ENCODE measurements around the gene SOST.
A peak's percentile ranks its signal among the peaks of the same experiment; 100 is the strongest.

SOST gene

GRCh38 chr17:43778337-43779144, 19.9 kb upstream of the SOST start, which contains the start of gene DUSP3:
Gene DUSP3 (minus strand): TSS chr17:43778977. CDS start chr17:43778924, 53 bp downstream.
- peaks cover 0 to 44% (median 34%) of the 10 kb centered on the region in 5 donors for H3K4me1 ChIP-seq (ENCODE audit: control insufficient read depth in 5 of 5, insufficient read depth in 5 of 5, low read length in 5 of 5)
- H3K9ac ChIP-seq (ENCODE audit: low read length in 5 of 5), result peak within 1 kb of the TSS; percentile 26 to 97 (median 93)
- H3K4me3 ChIP-seq (ENCODE audit: low read depth in 1 of 5, low read length in 5 of 5), result peak within 1 kb of the TSS; percentile 66 to 90 (median 79)
- H3K27ac ChIP-seq (ENCODE audit: low read depth, low read length), result peak within 1 kb of the TSS; percentile 99
- no peaks in the 10 kb centered on the region for H3K9me3 ChIP-seq (ENCODE audit: control insufficient read depth in 5 of 5, low read length in 5 of 5)
- H3K36me3 ChIP-seq (ENCODE audit: control insufficient read depth in 5 of 5, insufficient read depth in 5 of 5, low read length in 5 of 5), result peaks cover 0 to 30% (median 18%) of the 10 kb centered on the region in 5 donors
- H3K27me3 ChIP-seq (ENCODE audit: control insufficient read depth in 5 of 5, insufficient read depth in 4 of 5, low read length in 5 of 5), result no peaks in the 10 kb centered on the region

GRCh38 chr17:43774304-43775250, 16.0 kb upstream of the SOST start:
- no peaks in the 10 kb centered on the region for H3K9me3 ChIP-seq (ENCODE audit: control insufficient read depth in 5 of 5, low read length in 5 of 5)
- H3K27me3 ChIP-seq (ENCODE audit: control insufficient read depth in 5 of 5, insufficient read depth in 4 of 5, low read length in 5 of 5), result no peaks in the 10 kb centered on the region
- no peak overlapping the region for H3K4me3 ChIP-seq (ENCODE audit: low read depth in 1 of 5, low read length in 5 of 5)
- no peak overlapping the region for H3K27ac ChIP-seq (ENCODE audit: low read depth, low read length)
- H3K9ac ChIP-seq (ENCODE audit: low read length in 5 of 5), result no peak overlapping the region
- H3K36me3 ChIP-seq (ENCODE audit: control insufficient read depth in 5 of 5, insufficient read depth in 5 of 5, low read length in 5 of 5), result peaks cover 2 to 68% (median 49%) of the 10 kb centered on the region in 5 donors
- H3K4me1 ChIP-seq (ENCODE audit: control insufficient read depth in 5 of 5, insufficient read depth in 5 of 5, low read length in 5 of 5), result peaks cover 0 to 62% (median 38%) of the 10 kb centered on the region in 5 donors

DNA sequence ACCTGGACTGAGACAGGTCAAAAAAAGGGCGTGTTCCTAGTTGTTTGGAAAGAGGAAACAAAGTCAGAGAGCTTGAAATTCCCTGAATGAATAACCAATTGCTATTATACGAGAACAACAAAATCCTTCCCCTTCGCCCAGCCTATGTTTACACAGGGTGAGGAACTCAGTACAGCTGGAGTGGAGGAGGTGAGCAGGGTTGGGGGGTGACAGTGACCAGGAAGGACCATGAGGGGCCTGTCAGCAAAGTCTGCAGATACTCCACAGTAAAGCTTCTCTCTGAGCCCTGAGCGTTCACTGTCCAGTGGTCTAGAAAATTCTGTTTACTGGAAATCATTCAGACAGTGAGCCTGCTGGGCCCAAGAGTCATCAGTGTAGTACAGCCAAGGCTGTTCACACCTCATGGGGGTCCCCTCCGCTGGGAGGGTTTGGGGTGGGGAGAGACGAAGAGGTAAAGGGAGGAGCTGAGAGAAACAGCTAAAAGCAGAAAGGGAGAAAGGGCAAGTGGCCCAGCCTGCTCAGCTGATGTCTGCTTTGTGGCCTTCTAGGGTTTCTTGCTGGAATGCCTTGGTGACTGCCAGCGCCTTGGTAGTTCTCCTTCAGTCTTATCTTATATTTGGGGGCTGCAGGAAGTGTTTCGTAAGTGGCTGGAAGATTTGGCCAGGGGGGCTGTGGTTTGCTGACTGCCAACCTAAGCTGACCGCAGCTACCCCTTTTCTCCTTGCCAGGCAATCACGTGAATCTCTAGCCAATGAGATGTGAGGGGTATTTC, 14.5 kb upstream of the SOST start:
- Histone ChIP-seq H3K9ac (ENCODE audit: low read length in 5 of 5) (peak overlapping the region in 1 of 5 donors; percentile 19), H3K4me3 (ENCODE audit: low read depth in 1 of 5, low read length in 5 of 5) (no peak overlapping the region), H3K4me1 (ENCODE audit: control insufficient read depth in 5 of 5, insufficient read depth in 5 of 5, low read length in 5 of 5) (peaks cover 0 to 69% (median 43%) of the 10 kb centered on the region in 5 donors), H3K27me3 (ENCODE audit: control insufficient read depth in 5 of 5, insufficient read depth in 4 of 5, low read length in 5 of 5) (no peaks in the 10 kb centered on the region), H3K27ac (ENCODE audit: low read depth, low read length) (peak overlapping the region; percentile 30), H3K9me3 (ENCODE audit: control insufficient read depth in 5 of 5, low read length in 5 of 5) (no peaks in the 10 kb centered on the region), H3K36me3 (ENCODE audit: control insufficient read depth in 5 of 5, insufficient read depth in 5 of 5, low read length in 5 of 5) (peaks cover 2 to 83% (median 62%) of the 10 kb centered on the region in 5 donors)

GRCh38 chr17:43771463-43771862, 12.9 kb upstream of the SOST start:
- Histone ChIP-seq H3K9me3 (ENCODE audit: control insufficient read depth in 5 of 5, low read length in 5 of 5) (no peaks in the 10 kb centered on the region), H3K9ac (ENCODE audit: low read length in 5 of 5) (no peak overlapping the region), H3K4me1 (ENCODE audit: control insufficient read depth in 5 of 5, insufficient read depth in 5 of 5, low read length in 5 of 5) (peaks cover 0 to 72% (median 40%) of the 10 kb centered on the region in 5 donors), H3K36me3 (ENCODE audit: control insufficient read depth in 5 of 5, insufficient read depth in 5 of 5, low read length in 5 of 5) (peaks cover 2 to 86% (median 66%) of the 10 kb centered on the region in 5 donors), H3K27me3 (ENCODE audit: control insufficient read depth in 5 of 5, insufficient read depth in 4 of 5, low read length in 5 of 5) (no peaks in the 10 kb centered on the region), H3K4me3 (ENCODE audit: low read depth in 1 of 5, low read length in 5 of 5) (no peak overlapping the region), H3K27ac (ENCODE audit: low read depth, low read length) (no peak overlapping the region)

GRCh38 chr17:43770957-43771356, 12.4 kb upstream of the SOST start:
- H3K4me3 ChIP-seq (ENCODE audit: low read depth in 1 of 5, low read length in 5 of 5), result no peak overlapping the region
- no peaks in the 10 kb centered on the region for H3K9me3 ChIP-seq (ENCODE audit: control insufficient read depth in 5 of 5, low read length in 5 of 5)
- H3K9ac ChIP-seq (ENCODE audit: low read length in 5 of 5), result no peak overlapping the region
- no peak overlapping the region for H3K27ac ChIP-seq (ENCODE audit: low read depth, low read length)
- peaks cover 5 to 82% (median 63%) of the 10 kb centered on the region in 5 donors for H3K36me3 ChIP-seq (ENCODE audit: control insufficient read depth in 5 of 5, insufficient read depth in 5 of 5, low read length in 5 of 5)
- no peaks in the 10 kb centered on the region for H3K27me3 ChIP-seq (ENCODE audit: control insufficient read depth in 5 of 5, insufficient read depth in 4 of 5, low read length in 5 of 5)
- H3K4me1 ChIP-seq (ENCODE audit: control insufficient read depth in 5 of 5, insufficient read depth in 5 of 5, low read length in 5 of 5), result peaks cover 0 to 69% (median 36%) of the 10 kb centered on the region in 5 donors

- no peaks in the 10 kb centered on the region for H3K27me3 ChIP-seq (ENCODE audit: control insufficient read depth in 5 of 5, insufficient read depth in 4 of 5, low read length in 5 of 5)
- H3K4me3 ChIP-seq (ENCODE audit: low read depth in 1 of 5, low read length in 5 of 5), result no peak overlapping the region
- peaks cover 11 to 74% (median 65%) of the 10 kb centered on the region in 5 donors for H3K36me3 ChIP-seq (ENCODE audit: control insufficient read depth in 5 of 5, insufficient read depth in 5 of 5, low read length in 5 of 5)
- no peak overlapping the region for H3K27ac ChIP-seq (ENCODE audit: low read depth, low read length)
- no peak overlapping the region for H3K9ac ChIP-seq (ENCODE audit: low read length in 5 of 5)
- H3K4me1 ChIP-seq (ENCODE audit: control insufficient read depth in 5 of 5, insufficient read depth in 5 of 5, low read length in 5 of 5), result peaks cover 0 to 60% (median 27%) of the 10 kb centered on the region in 5 donors
- H3K9me3 ChIP-seq (ENCODE audit: control insufficient read depth in 5 of 5, low read length in 5 of 5), result no peaks in the 10 kb centered on the region
Observed at GRCh38 chr17:43769859-43770258, 11.3 kb upstream of the SOST start.

GRCh38 chr17:43769426-43769825, 10.8 kb upstream of the SOST start:
- Histone ChIP-seq H3K27me3 (ENCODE audit: control insufficient read depth in 5 of 5, insufficient read depth in 4 of 5, low read length in 5 of 5) (no peaks in the 10 kb centered on the region), H3K4me1 (ENCODE audit: control insufficient read depth in 5 of 5, insufficient read depth in 5 of 5, low read length in 5 of 5) (peaks cover 0 to 57% (median 31%) of the 10 kb centered on the region in 5 donors), H3K27ac (ENCODE audit: low read depth, low read length) (no peak overlapping the region), H3K9me3 (ENCODE audit: control insufficient read depth in 5 of 5, low read length in 5 of 5) (no peaks in the 10 kb centered on the region), H3K9ac (ENCODE audit: low read length in 5 of 5) (no peak overlapping the region), H3K36me3 (ENCODE audit: control insufficient read depth in 5 of 5, insufficient read depth in 5 of 5, low read length in 5 of 5) (peaks cover 11 to 70% (median 60%) of the 10 kb centered on the region in 5 donors), H3K4me3 (ENCODE audit: low read depth in 1 of 5, low read length in 5 of 5) (no peak overlapping the region)

GRCh38 chr17:43768943-43769342, 10.4 kb upstream of the SOST start:
- peaks cover 0 to 58% (median 33%) of the 10 kb centered on the region in 5 donors for H3K4me1 ChIP-seq (ENCODE audit: control insufficient read depth in 5 of 5, insufficient read depth in 5 of 5, low read length in 5 of 5)
- no peaks in the 10 kb centered on the region for H3K27me3 ChIP-seq (ENCODE audit: control insufficient read depth in 5 of 5, insufficient read depth in 4 of 5, low read length in 5 of 5)
- no peak overlapping the region for H3K27ac ChIP-seq (ENCODE audit: low read depth, low read length)
- no peaks in the 10 kb centered on the region for H3K9me3 ChIP-seq (ENCODE audit: control insufficient read depth in 5 of 5, low read length in 5 of 5)
- no peak overlapping the region for H3K9ac ChIP-seq (ENCODE audit: low read length in 5 of 5)
- H3K36me3 ChIP-seq (ENCODE audit: control insufficient read depth in 5 of 5, insufficient read depth in 5 of 5, low read length in 5 of 5), result peaks cover 11 to 65% (median 56%) of the 10 kb centered on the region in 5 donors
- no peak overlapping the region for H3K4me3 ChIP-seq (ENCODE audit: low read depth in 1 of 5, low read length in 5 of 5)

- H3K9me3 ChIP-seq (ENCODE audit: control insufficient read depth in 5 of 5, low read length in 5 of 5), result no peaks in the 10 kb centered on the region
- H3K9ac ChIP-seq (ENCODE audit: low read length in 5 of 5), result no peak overlapping the region
- no peak overlapping the region for H3K4me3 ChIP-seq (ENCODE audit: low read depth in 1 of 5, low read length in 5 of 5)
- H3K27ac ChIP-seq (ENCODE audit: low read depth, low read length), result no peak overlapping the region
- H3K4me1 ChIP-seq (ENCODE audit: control insufficient read depth in 5 of 5, insufficient read depth in 5 of 5, low read length in 5 of 5), result peaks cover 0 to 57% (median 33%) of the 10 kb centered on the region in 5 donors
- peaks cover 11 to 60% (median 51%) of the 10 kb centered on the region in 5 donors for H3K36me3 ChIP-seq (ENCODE audit: control insufficient read depth in 5 of 5, insufficient read depth in 5 of 5, low read length in 5 of 5)
- no peaks in the 10 kb centered on the region for H3K27me3 ChIP-seq (ENCODE audit: control insufficient read depth in 5 of 5, insufficient read depth in 4 of 5, low read length in 5 of 5)
Observed at GRCh38 chr17:43768382-43768781, 9.8 kb upstream of the SOST start.
